Naive thymus-derived CD4-positive, alpha-beta T cell (primary cell): ENCODE data around the gene ACSL3. TPM values are rescaled to one million over a fixed set of nuclear protein-coding genes. Genes with fewer than 3 reads are reported as not detected.
A peak's percentile ranks its signal among the peaks of the same experiment; 100 is the strongest.

Experiments
- ATAC-seq: fragments of 150-1000 bp; cut with Tn5 transposase; 2 replicates; pipeline ENCODE4 v1.10.0; 2021; ENCODE audit warnings: mild to moderate bottlenecking, moderate library complexity
- CTCF ChIA-PET: fragments of 350-600 bp; sonication (Branson Sonifier 250); formaldehyde crosslinking; loops from one replicate; lab custom pipeline; 2021; ENCODE audit warnings: antibody characterized with exemption; lab: Charles Lee
- POLR2A ChIA-PET: fragments of 350-600 bp; sonication (Branson Sonifier 250); formaldehyde crosslinking; loops from one replicate; lab custom pipeline; 2021; ENCODE audit warnings: antibody characterized with exemption, inconsistent platforms; lab: Charles Lee
- DNase-seq, 9 donors: peaks; one replicate each; pipeline versions ENCODE4 v3.0.0 to v3.0.0-alpha.2; 2020 to 2022; ENCODE audit warnings: mixed read lengths in 1 of 9
- H3K27ac ChIP-seq: one replicate; pipeline ENCODE4 v1.7.0; 2013; ENCODE audit warnings: mild to moderate bottlenecking, low read depth, low read length, moderate library complexity
- H3K27me3 ChIP-seq, 2 donors: one replicate each; pipeline ENCODE4 v1.7.0; 2013; ENCODE audit warnings: low read length in 2 of 2, mild to moderate bottlenecking in 2 of 2, moderate library complexity in 2 of 2; ENCODE audit not compliant: control insufficient read depth in 2 of 2, insufficient read depth in 2 of 2
- H3K36me3 ChIP-seq, 3 experiments: 1 replicate in 2 of 3; 2 replicates in 1 of 3; pipeline ENCODE4 v1.7.0; 2013; ENCODE audit warnings: low read length in 3 of 3, mild to moderate bottlenecking in 3 of 3, moderate library complexity in 1 of 3; ENCODE audit not compliant: insufficient read depth in 3 of 3, control insufficient read depth in 2 of 3
- H3K4me1 ChIP-seq, 2 donors: one replicate each; pipeline ENCODE4 v1.7.0; 2013; ENCODE audit warnings: low read length in 2 of 2, mild to moderate bottlenecking in 2 of 2, moderate library complexity in 1 of 2; ENCODE audit not compliant: control insufficient read depth in 2 of 2, insufficient read depth in 2 of 2
- H3K4me3 ChIP-seq: 2 replicates; pipeline ENCODE4 v1.7.0; 2013; ENCODE audit warnings: mild to moderate bottlenecking, low read length
- H3K9me3 ChIP-seq, 3 experiments: 1 replicate in 2 of 3; 2 replicates in 1 of 3; pipeline ENCODE4 v1.7.0; 2013; ENCODE audit warnings: low read length in 3 of 3; ENCODE audit not compliant: control insufficient read depth in 2 of 3
- H3K27ac Mint-ChIP-seq, 9 donors: one replicate each; pipeline ENCODE4 v1.8.0; 2020 to 2022; ENCODE audit warnings: mixed read lengths in 9 of 9, mild to moderate bottlenecking in 8 of 9, moderate library complexity in 5 of 9, inconsistent platforms in 2 of 9
- H3K27me3 Mint-ChIP-seq, 5 donors: one replicate each; pipeline ENCODE4 v1.8.0; 2021 to 2022; ENCODE audit warnings: mixed read lengths in 5 of 5, mild to moderate bottlenecking in 1 of 5
- H3K36me3 Mint-ChIP-seq, 5 donors: one replicate each; pipeline ENCODE4 v1.8.0; 2020 to 2022; ENCODE audit warnings: mixed read lengths in 5 of 5, mild to moderate bottlenecking in 3 of 5, inconsistent platforms in 1 of 5
- H3K4me1 Mint-ChIP-seq, 7 donors: one replicate each; pipeline ENCODE4 v1.8.0; 2020 to 2022; ENCODE audit warnings: mixed read lengths in 7 of 7, mild to moderate bottlenecking in 3 of 7, inconsistent platforms in 1 of 7
- H3K4me3 Mint-ChIP-seq, 10 donors: one replicate each; pipeline ENCODE4 v1.8.0; 2020 to 2022; ENCODE audit warnings: mild to moderate bottlenecking in 10 of 10, mixed read lengths in 10 of 10, moderate library complexity in 6 of 10, inconsistent platforms in 2 of 10
- H3K9me3 Mint-ChIP-seq, 11 donors: one replicate each; pipeline ENCODE4 v1.8.0; 2020 to 2022; ENCODE audit warnings: mixed read lengths in 11 of 11, mild to moderate bottlenecking in 4 of 11, inconsistent platforms in 1 of 11, moderate library complexity in 1 of 11
- intact Hi-C, 2 donors: fragments of 100-400 bp; cut with micrococcal nuclease; formaldehyde crosslinking; loops; one replicate each; pipeline ENCODE4 v1.15.1; 2023
- polyA plus RNA-seq, 2 donors: library from polyadenylated mRNA; unstranded; fragments of 300-500 nt; fragmentation: Illumina TruSeq; gene quantifications; one replicate each; pipeline ENCODE4 v1.2.3, GENCODE V29; 2021
- total RNA-seq, 6 experiments: library from RNA in 5 of 6; stranded (reverse) in 5 of 6; gene quantifications; 1 replicate in 5 of 6; 2 replicates in 1 of 6; pipeline ENCODE4 v1.2.3 and lab custom pipeline; 2021 to 2026

ACSL3 gene
- total and polyA plus RNA-seq, 7 experiments from 2014 or later: 21.7 to 69.6 (median 40.5) TPM

GRCh38 chr2:222902660-222903059, 41.8 kb downstream of the ACSL3 start:
- intact Hi-C loops: loop anchor here (1.0 to 2.0 kb wide), 4 partner anchors 42 to 212 kb away; partner anchors contain the start of gene ACSL3 (in 1 of the 2)
- peaks cover under 1 to 21% (median 5%) of the 10 kb centered on the region in 5 donors for H3K36me3 Mint-ChIP-seq

DNA sequence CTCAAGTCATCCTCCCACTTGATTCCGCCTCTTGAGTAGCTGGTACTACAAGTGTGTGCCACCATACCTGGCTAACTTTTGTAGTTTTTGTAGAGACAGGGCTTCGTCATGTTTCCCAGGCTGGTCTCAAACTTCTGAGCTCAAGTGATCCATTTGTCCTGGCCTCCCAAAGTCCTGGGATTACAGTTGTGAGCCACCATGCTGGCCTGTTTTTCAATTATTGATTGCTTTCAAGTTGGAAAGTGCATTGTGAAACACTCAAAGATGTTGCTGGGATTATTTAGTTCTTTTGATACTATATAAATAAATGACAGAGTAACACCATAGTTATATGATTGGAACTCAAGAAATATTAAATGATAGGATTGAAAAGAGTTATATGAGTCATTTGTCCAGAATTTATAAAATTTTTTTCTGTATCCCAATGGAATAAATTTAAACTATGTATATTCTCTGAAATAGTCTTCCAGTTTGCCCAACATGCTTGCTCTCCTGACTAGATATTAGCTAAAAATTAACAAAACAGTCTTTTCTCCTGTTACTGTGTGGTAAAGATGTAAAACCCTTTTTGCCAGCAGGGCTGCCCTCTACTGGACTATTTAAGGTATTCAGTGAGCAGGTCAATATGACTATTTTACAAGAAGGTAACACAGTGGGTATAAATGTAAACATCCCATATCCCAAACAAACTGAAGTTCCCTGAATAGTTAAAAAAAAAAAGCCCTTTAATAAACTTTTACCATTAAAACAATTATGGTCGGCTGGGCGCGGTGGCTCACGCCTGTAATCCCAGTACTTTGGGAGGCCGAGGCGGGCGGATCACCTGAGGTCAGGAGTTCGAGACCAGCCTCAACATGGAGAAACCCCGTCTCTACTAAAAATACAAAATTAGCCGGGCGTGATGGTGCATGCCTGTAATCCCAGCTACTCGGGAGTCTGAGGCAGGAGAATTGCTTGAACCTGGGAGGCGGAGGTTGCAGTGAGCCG, 42.7 kb downstream of the ACSL3 start:
- ChIA-PET CTCF (interaction anchor here (0.6 to 3.5 kb wide), 8 partner anchors 8 to 214 kb away, joined by 3 to 31 read pairs (median 3); no protein-coding TSS in a partner anchor), POLR2A (no interaction called here)
- Mint-ChIP-seq H3K27ac (peak overlapping the region in 1 of 9 donors; percentile 21), H3K27me3 (no peaks in the 10 kb centered on the region), H3K9me3 (no peaks in the 10 kb centered on the region), H3K4me1 (peaks cover 18 to 52% (median 37%) of the 10 kb centered on the region in 7 donors), H3K4me3 (no peak overlapping the region), H3K36me3 (peaks cover 3 to 25% (median 7%) of the 10 kb centered on the region in 5 donors)
- no peak overlapping the region for H3K27ac ChIP-seq
- no peaks in the 10 kb centered on the region for H3K9me3 ChIP-seq
- no peak overlapping the region for H3K4me3 ChIP-seq
- no peaks in the 10 kb centered on the region for H3K27me3 ChIP-seq
- DNase-seq (peak in 7 of 9 donors; percentile 23 to 55 (median 37)), ATAC-seq (peak; percentile 85)
- H3K4me1 ChIP-seq: no peaks in the 10 kb centered on the region
- peaks cover 0 to 4% (median 0%) of the 10 kb centered on the region in 3 experiments for H3K36me3 ChIP-seq
- intact Hi-C loops: loop anchor here (1.0 to 2.0 kb wide), 4 partner anchors 43 to 213 kb away; partner anchors contain the start of gene ACSL3 (in 1 of the 2)

More at GRCh38 chr2:222902660-222903059, 41.8 kb downstream of the ACSL3 start:
- CTCF ChIA-PET: interaction anchor here (0.9 to 3.5 kb wide), 5 partner anchors 8 to 213 kb away, joined by 3 to 31 read pairs (median 4); no protein-coding TSS in a partner anchor
- Mint-ChIP-seq H3K27me3 (no peaks in the 10 kb centered on the region), H3K9me3 (no peaks in the 10 kb centered on the region), H3K4me3 (no peak overlapping the region), H3K27ac (peak overlapping the region in 4 of 9 donors; percentile 19 to 39 (median 32)), H3K4me1 (peaks cover 10 to 50% (median 35%) of the 10 kb centered on the region in 7 donors)
- POLR2A ChIA-PET: no interaction called here
- Histone ChIP-seq H3K27me3 (no peaks in the 10 kb centered on the region), H3K36me3 (peaks cover 0 to 4% (median 0%) of the 10 kb centered on the region in 3 experiments), H3K27ac (no peak overlapping the region), H3K4me1 (no peaks in the 10 kb centered on the region), H3K9me3 (no peaks in the 10 kb centered on the region), H3K4me3 (no peak overlapping the region)
- DNase-seq (no peak), ATAC-seq (no peak)

- ATAC-seq: no peak
These were observed 43.9 kb downstream of the ACSL3 start for GRCh38 chr2:222904557-222905258.

GRCh38 chr2:222907048-222907447, 46.2 kb downstream of the ACSL3 start:
- no peak overlapping the region for H3K27ac ChIP-seq
- no peak overlapping the region for H3K4me3 ChIP-seq
- DNase-seq: no peak
- intact Hi-C loops: no loop called here
- H3K4me1 Mint-ChIP-seq: peaks cover 27 to 62% (median 45%) of the 10 kb centered on the region in 7 donors
- no peaks in the 10 kb centered on the region for H3K9me3 Mint-ChIP-seq
- peak overlapping the region in 2 of 9 donors; percentile 48 to 70 for H3K27ac Mint-ChIP-seq
- POLR2A ChIA-PET: no interaction called here
- no peak for ATAC-seq
- H3K27me3 Mint-ChIP-seq: no peaks in the 10 kb centered on the region
- H3K27me3 ChIP-seq: no peaks in the 10 kb centered on the region
- CTCF ChIA-PET: interaction anchor here (1.1 to 1.3 kb wide), 2 partner anchors 13 to 200 kb away, joined by 3 to 4 read pairs; no protein-coding TSS in a partner anchor
- peaks cover 3 to 43% (median 23%) of the 10 kb centered on the region in 5 donors for H3K36me3 Mint-ChIP-seq
- no peaks in the 10 kb centered on the region for H3K4me1 ChIP-seq
- no peaks in the 10 kb centered on the region for H3K9me3 ChIP-seq
- H3K36me3 ChIP-seq: peaks cover 0 to 7% (median 0%) of the 10 kb centered on the region in 3 experiments
- no peak overlapping the region for H3K4me3 Mint-ChIP-seq

More at GRCh38 chr2:222904557-222905258, 43.9 kb downstream of the ACSL3 start:
- Histone ChIP-seq H3K4me3 (no peak overlapping the region), H3K27me3 (no peaks in the 10 kb centered on the region), H3K27ac (no peak overlapping the region), H3K36me3 (peaks cover 0 to 10% (median 0%) of the 10 kb centered on the region in 3 experiments), H3K4me1 (no peaks in the 10 kb centered on the region), H3K9me3 (no peaks in the 10 kb centered on the region)
- DNase-seq: no peak
- ChIA-PET CTCF (interaction anchor here (0.6 to 2.1 kb wide), 2 partner anchors 19 to 210 kb away, joined by 4 to 7 read pairs; no protein-coding TSS in a partner anchor), POLR2A (interaction anchor here (1.1 kb wide), 1 partner anchor 42 kb away, joined by 3 read pairs; no protein-coding TSS in a partner anchor)
- Mint-ChIP-seq H3K9me3 (no peaks in the 10 kb centered on the region), H3K27ac (peak overlapping the region in 1 of 9 donors; percentile 17), H3K36me3 (peaks cover 3 to 34% (median 15%) of the 10 kb centered on the region in 5 donors), H3K27me3 (no peaks in the 10 kb centered on the region), H3K4me3 (no peak overlapping the region), H3K4me1 (peaks cover 25 to 64% (median 45%) of the 10 kb centered on the region in 7 donors)
- intact Hi-C loops: no loop called here

DNA sequence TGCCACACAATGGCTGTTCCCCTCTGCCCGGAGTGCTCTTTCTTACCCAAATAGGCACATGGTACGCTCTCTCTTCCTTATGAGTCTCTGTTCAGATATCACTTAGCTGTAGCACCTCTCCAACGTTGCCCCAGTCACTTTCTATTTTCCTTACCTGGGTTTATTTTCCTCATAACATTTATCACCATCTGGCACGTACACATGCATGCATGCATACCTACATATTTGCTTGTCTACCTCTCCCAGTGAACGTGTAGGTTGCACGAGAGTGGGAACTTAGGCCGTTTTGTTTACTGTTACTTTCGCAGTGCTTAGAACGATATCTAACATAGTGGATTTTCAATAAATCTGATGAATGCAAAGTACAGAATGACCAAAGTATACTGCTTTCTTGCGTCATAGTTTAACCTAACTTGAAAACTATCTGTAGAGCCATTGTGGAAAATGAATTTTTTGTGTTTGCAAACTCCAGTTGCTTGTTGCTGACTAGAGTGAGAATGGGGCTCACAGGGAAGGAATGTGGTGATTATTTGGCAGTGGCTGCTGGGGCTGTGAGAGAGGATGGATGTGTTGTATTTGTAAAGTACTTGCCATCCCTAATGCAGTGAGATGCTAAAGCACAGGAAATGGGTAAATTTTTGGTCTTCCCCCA, 47.1 kb downstream of the ACSL3 start:
- ChIA-PET CTCF (interaction anchor here (1.1 to 1.3 kb wide), 2 partner anchors 12 to 201 kb away, joined by 3 to 4 read pairs; no protein-coding TSS in a partner anchor), POLR2A (no interaction called here)
- H3K27me3 ChIP-seq: no peaks in the 10 kb centered on the region
- no peaks in the 10 kb centered on the region for H3K9me3 ChIP-seq
- no peaks in the 10 kb centered on the region for H3K27me3 Mint-ChIP-seq
- no peaks in the 10 kb centered on the region for H3K4me1 ChIP-seq
- H3K27ac ChIP-seq: no peak overlapping the region
- intact Hi-C loops: no loop called here
- no peaks in the 10 kb centered on the region for H3K9me3 Mint-ChIP-seq
- H3K27ac Mint-ChIP-seq: peak overlapping the region in 4 of 9 donors; percentile 3 to 42 (median 34)
- DNase-seq: no peak
- H3K4me3 Mint-ChIP-seq: no peak overlapping the region
- peaks cover 0 to 7% (median 0%) of the 10 kb centered on the region in 3 experiments for H3K36me3 ChIP-seq
- no peak overlapping the region for H3K4me3 ChIP-seq
- peaks cover 3 to 43% (median 23%) of the 10 kb centered on the region in 5 donors for H3K36me3 Mint-ChIP-seq
- peaks cover 29 to 63% (median 46%) of the 10 kb centered on the region in 7 donors for H3K4me1 Mint-ChIP-seq
- ATAC-seq: no peak
